Adipose tissue (tissue), 3 donors: ENCODE results near the gene BNC2. TPM values are rescaled to one million over a fixed set of nuclear protein-coding genes. Genes with fewer than 3 reads are reported as not detected.
"Not testable (repeated sequence)": the region's sequence is repeated elsewhere in the genome, so short reads cannot be mapped to it uniquely, and the experiment has no call there.

Experiments used
- H3K27ac ChIP-seq: one replicate; pipeline ENCODE4 v1.5.1; 2013; ENCODE audit warnings: low read depth, low read length
- WGBS, 3 donors: extraction: QIAGEN DNeasy Blood & Tissue Kit; methylation state at CpG; one replicate each; pipeline ENCODE4 v1.1.7; 2013; 5-methylcytosine and 5-hydroxymethylcytosine counted together
- polyA plus RNA-seq, 3 donors: library from polyadenylated mRNA; stranded (reverse); fragments of 200-250 nt; gene quantifications; one replicate each; pipeline ENCODE4 v1.2.3, GENCODE V29; 2013
- donor health status: healthy with polysubstance abuse.
- donor health status: Bipolar disorder and iron deficiency.
- donor health status: healthy.

The BNC2 gene
- polyA plus RNA-seq, 3 donors, result 0.28 to 3.9 (median 3.6) TPM

GRCh38 chr9:16553869-16554540 lies 316.5 kb downstream of the BNC2 start:
- 66 to 72% (median 66%) methylated on average over 7 of the region's 7 CpGs for WGBS, 3 donors

GRCh38 chr9:16552252-16552651 lies 318.2 kb downstream of the BNC2 start:
- no peak overlapping the region for H3K27ac ChIP-seq
- WGBS, 3 donors, result 89 to 91% (median 90%) methylated on average over 15 of the region's 15 CpGs

More at GRCh38 chr9:16553869-16554540, 316.5 kb downstream of the BNC2 start:
- H3K27ac ChIP-seq, result no peak overlapping the region

GRCh38 chr9:16551692-16552091 lies 318.8 kb downstream of the BNC2 start:
- no peak overlapping the region for H3K27ac ChIP-seq
- WGBS, 3 donors, result 50 to 90% (median 88%) methylated on average over 1 of the region's 1 CpG

GRCh38 chr9:16545639-16546038 lies 324.8 kb downstream of the BNC2 start:
- 90 to 93% (median 91%) methylated on average over 3 of the region's 3 CpGs for WGBS, 3 donors
- H3K27ac ChIP-seq, result no peak overlapping the region

- H3K27ac ChIP-seq, result no peak overlapping the region
- WGBS, 3 donors, result 65 to 82% (median 77%) methylated on average over 1 of the region's 1 CpG
Observed at GRCh38 chr9:16544842-16545241, 325.6 kb downstream of the BNC2 start.

- WGBS, 3 donors, result 73 to 84% (median 84%) methylated on average over 3 of the region's 3 CpGs
- no peak overlapping the region for H3K27ac ChIP-seq
Observed at GRCh38 chr9:16543686-16544085, 326.8 kb downstream of the BNC2 start.

- 90 to 93% (median 91%) methylated on average over 3 of the region's 3 CpGs for WGBS, 3 donors
Observed at GRCh38 chr9:16543225-16543624, 327.2 kb downstream of the BNC2 start.

GRCh38 chr9:16542290-16542689 lies 328.2 kb downstream of the BNC2 start:
- WGBS, 3 donors, result 77 to 95% (median 80%) methylated on average over 1 of the region's 1 CpG
- H3K27ac ChIP-seq, result no peak overlapping the region

More at GRCh38 chr9:16543225-16543624, 327.2 kb downstream of the BNC2 start:
- no peak overlapping the region for H3K27ac ChIP-seq

GRCh38 chr9:16540743-16541613 lies 329.5 kb downstream of the BNC2 start:
- WGBS, 3 donors, result 55 to 76% (median 63%) methylated on average over 7 of the region's 7 CpGs
- no peak overlapping the region for H3K27ac ChIP-seq

GRCh38 chr9:16539626-16540025 lies 330.8 kb downstream of the BNC2 start:
- H3K27ac ChIP-seq, result not testable (repeated sequence)
- 60 to 100% methylated on average over 1 of the region's 1 CpG; no CpG with 5 or more reads in 1 of the 3 donors for WGBS, 3 donors

- H3K27ac ChIP-seq, result no peak overlapping the region
- 89 to 91% (median 90%) methylated on average over 1 of the region's 1 CpG for WGBS, 3 donors
Observed at GRCh38 chr9:16535555-16535954, 334.9 kb downstream of the BNC2 start.

- H3K27ac ChIP-seq, result no peak overlapping the region
- WGBS, 3 donors, result 79 to 87% (median 84%) methylated on average over 2 of the region's 2 CpGs
Observed at GRCh38 chr9:16532681-16533450, 337.6 kb downstream of the BNC2 start.

- WGBS, 3 donors, result 88 to 89% (median 88%) methylated on average over 3 of the region's 3 CpGs
- H3K27ac ChIP-seq, result no peak overlapping the region
Observed at GRCh38 chr9:16532272-16532671, 338.2 kb downstream of the BNC2 start.

GRCh38 chr9:16530669-16531642 lies 339.5 kb downstream of the BNC2 start:
- H3K27ac ChIP-seq, result no peak overlapping the region
- 63 to 73% (median 70%) methylated on average over 13 of the region's 13 CpGs for WGBS, 3 donors

- WGBS, 3 donors, result 81 to 94% (median 93%) methylated on average over 9 of the region's 9 CpGs
- H3K27ac ChIP-seq, result no peak overlapping the region
Observed at GRCh38 chr9:16527573-16527972, 342.9 kb downstream of the BNC2 start.

- 63 to 72% (median 67%) methylated on average over 3 of the region's 3 CpGs for WGBS, 3 donors
- no peak overlapping the region for H3K27ac ChIP-seq
Observed at GRCh38 chr9:16526380-16526779, 344.1 kb downstream of the BNC2 start.

GRCh38 chr9:16524823-16525222 lies 345.6 kb downstream of the BNC2 start:
- no peak overlapping the region for H3K27ac ChIP-seq
- WGBS, 3 donors, result 77 to 92% (median 89%) methylated on average over 2 of the region's 2 CpGs

- WGBS, 3 donors, result 79 to 88% (median 81%) methylated on average over 3 of the region's 3 CpGs
- no peak overlapping the region for H3K27ac ChIP-seq
Observed at GRCh38 chr9:16524078-16524477, 346.4 kb downstream of the BNC2 start.
